ENCODE results near the gene CUX1.

The CUX1 gene

GRCh38 chr7:102184303-102184702, 366.9 kb downstream of the CUX1 start:
- ATAC-seq (ENCODE audit: low read depth) = no peak
- no peak for DNase-seq (ENCODE audit: low spot score)
- H3K9me3 ChIP-seq (ENCODE audit: severe bottlenecking) = no peaks in the 10 kb centered on the region
- TF ChIP-seq, protein P1, sequence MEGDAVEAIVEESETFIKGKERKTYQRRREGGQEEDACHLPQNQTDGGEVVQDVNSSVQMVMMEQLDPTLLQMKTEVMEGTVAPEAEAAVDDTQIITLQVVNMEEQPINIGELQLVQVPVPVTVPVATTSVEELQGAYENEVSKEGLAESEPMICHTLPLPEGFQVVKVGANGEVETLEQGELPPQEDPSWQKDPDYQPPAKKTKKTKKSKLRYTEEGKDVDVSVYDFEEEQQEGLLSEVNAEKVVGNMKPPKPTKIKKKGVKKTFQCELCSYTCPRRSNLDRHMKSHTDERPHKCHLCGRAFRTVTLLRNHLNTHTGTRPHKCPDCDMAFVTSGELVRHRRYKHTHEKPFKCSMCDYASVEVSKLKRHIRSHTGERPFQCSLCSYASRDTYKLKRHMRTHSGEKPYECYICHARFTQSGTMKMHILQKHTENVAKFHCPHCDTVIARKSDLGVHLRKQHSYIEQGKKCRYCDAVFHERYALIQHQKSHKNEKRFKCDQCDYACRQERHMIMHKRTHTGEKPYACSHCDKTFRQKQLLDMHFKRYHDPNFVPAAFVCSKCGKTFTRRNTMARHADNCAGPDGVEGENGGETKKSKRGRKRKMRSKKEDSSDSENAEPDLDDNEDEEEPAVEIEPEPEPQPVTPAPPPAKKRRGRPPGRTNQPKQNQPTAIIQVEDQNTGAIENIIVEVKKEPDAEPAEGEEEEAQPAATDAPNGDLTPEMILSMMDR (IDR thresholded peaks at IDR 0.05; ENCODE audit: poor library complexity, severe bottlenecking) = no peak
- H3K4me3 ChIP-seq (ENCODE audit: severe bottlenecking) = no peak overlapping the region
- no peaks in the 10 kb centered on the region for H3K4me1 ChIP-seq (ENCODE audit: insufficient read depth, poor library complexity, severe bottlenecking)
- H3K27me3 ChIP-seq (ENCODE audit: insufficient read depth, poor library complexity, severe bottlenecking) = no peaks in the 10 kb centered on the region
- peaks cover 8% of the 10 kb centered on the region for H3K36me3 ChIP-seq (ENCODE audit: low read depth)
- H3K27ac ChIP-seq (ENCODE audit: poor library complexity, severe bottlenecking) = no peak overlapping the region

GRCh38 chr7:102185796-102186195, 368.4 kb downstream of the CUX1 start:
- Histone ChIP-seq H3K36me3 (ENCODE audit: low read depth) (peaks cover 8% of the 10 kb centered on the region), H3K27me3 (ENCODE audit: insufficient read depth, poor library complexity, severe bottlenecking) (no peaks in the 10 kb centered on the region), H3K4me3 (ENCODE audit: severe bottlenecking) (no peak overlapping the region), H3K27ac (ENCODE audit: poor library complexity, severe bottlenecking) (no peak overlapping the region), H3K9me3 (ENCODE audit: severe bottlenecking) (no peaks in the 10 kb centered on the region), H3K4me1 (ENCODE audit: insufficient read depth, poor library complexity, severe bottlenecking) (no peaks in the 10 kb centered on the region)
- DNase-seq (ENCODE audit: low spot score) (no peak), ATAC-seq (ENCODE audit: low read depth) (no peak)
- TF ChIP-seq, protein P1 (IDR thresholded peaks at IDR 0.05; ENCODE audit: poor library complexity, severe bottlenecking) = no peak

DNA sequence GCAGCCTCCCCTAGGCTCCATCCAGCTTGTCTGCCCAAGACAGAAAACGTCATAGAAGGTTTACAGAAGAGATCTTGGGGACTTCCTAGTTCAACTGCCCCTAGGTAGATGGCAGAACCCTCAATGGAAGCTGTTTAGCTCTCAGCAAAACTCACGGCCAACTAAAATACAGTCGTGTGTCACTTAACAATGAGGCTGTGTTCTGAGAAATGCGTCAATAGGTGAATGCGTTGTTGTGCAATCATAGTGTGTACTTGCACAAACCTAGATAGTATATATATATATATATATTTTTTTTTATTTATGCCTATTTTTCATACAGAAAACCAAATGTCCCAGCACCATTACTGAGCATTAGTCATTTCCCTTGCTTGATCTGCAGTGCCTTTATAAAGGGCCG, 368.9 kb downstream of the CUX1 start:
- TF ChIP-seq, protein P1 (IDR thresholded peaks at IDR 0.05; ENCODE audit: poor library complexity, severe bottlenecking) = no peak
- Histone ChIP-seq H3K4me1 (ENCODE audit: insufficient read depth, poor library complexity, severe bottlenecking) (no peaks in the 10 kb centered on the region), H3K4me3 (ENCODE audit: severe bottlenecking) (no peak overlapping the region), H3K36me3 (ENCODE audit: low read depth) (peaks cover 4% of the 10 kb centered on the region), H3K9me3 (ENCODE audit: severe bottlenecking) (no peaks in the 10 kb centered on the region), H3K27ac (ENCODE audit: poor library complexity, severe bottlenecking) (no peak overlapping the region), H3K27me3 (ENCODE audit: insufficient read depth, poor library complexity, severe bottlenecking) (no peaks in the 10 kb centered on the region)
- ATAC-seq (ENCODE audit: low read depth) (no peak), DNase-seq (ENCODE audit: low spot score) (no peak)

- no peaks in the 10 kb centered on the region for H3K4me1 ChIP-seq (ENCODE audit: insufficient read depth, poor library complexity, severe bottlenecking)
- H3K9me3 ChIP-seq (ENCODE audit: severe bottlenecking) = no peaks in the 10 kb centered on the region
- TF ChIP-seq, protein P1 (IDR thresholded peaks at IDR 0.05; ENCODE audit: poor library complexity, severe bottlenecking) = no peak
- H3K4me3 ChIP-seq (ENCODE audit: severe bottlenecking) = no peak overlapping the region
- ATAC-seq (ENCODE audit: low read depth) (no peak), DNase-seq (ENCODE audit: low spot score) (no peak)
- peaks cover 7% of the 10 kb centered on the region for H3K36me3 ChIP-seq (ENCODE audit: low read depth)
- no peak overlapping the region for H3K27ac ChIP-seq (ENCODE audit: poor library complexity, severe bottlenecking)
- H3K27me3 ChIP-seq (ENCODE audit: insufficient read depth, poor library complexity, severe bottlenecking) = no peaks in the 10 kb centered on the region
Observed at GRCh38 chr7:102188746-102189145, 371.3 kb downstream of the CUX1 start.

DNA sequence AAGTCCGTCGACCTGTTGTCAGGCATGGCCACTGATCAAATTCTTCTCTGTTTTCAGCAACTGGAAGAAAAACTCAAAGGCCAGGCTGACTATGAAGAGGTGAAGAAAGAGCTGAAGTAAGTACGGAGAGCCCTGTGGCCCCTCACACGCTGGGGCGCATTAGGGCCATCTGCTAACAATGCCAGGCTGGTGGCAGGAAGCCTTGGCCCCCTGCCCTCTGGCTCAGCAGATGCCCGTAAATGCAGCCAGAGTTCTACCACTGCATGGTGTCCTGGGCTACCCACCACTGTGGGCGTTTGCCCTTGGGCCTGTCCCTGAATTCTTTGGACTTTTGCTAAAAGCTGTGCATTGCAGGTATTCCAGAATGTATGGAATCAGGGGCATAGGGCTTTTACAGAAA, 372.3 kb downstream of the CUX1 start:
- DNase-seq (ENCODE audit: low spot score) (no peak), ATAC-seq (ENCODE audit: low read depth) (no peak)
- TF ChIP-seq, protein P1 (IDR thresholded peaks at IDR 0.05; ENCODE audit: poor library complexity, severe bottlenecking) = no peak
- Histone ChIP-seq H3K4me1 (ENCODE audit: insufficient read depth, poor library complexity, severe bottlenecking) (no peaks in the 10 kb centered on the region), H3K9me3 (ENCODE audit: severe bottlenecking) (no peaks in the 10 kb centered on the region), H3K27me3 (ENCODE audit: insufficient read depth, poor library complexity, severe bottlenecking) (no peaks in the 10 kb centered on the region), H3K27ac (ENCODE audit: poor library complexity, severe bottlenecking) (no peak overlapping the region), H3K4me3 (ENCODE audit: severe bottlenecking) (no peak overlapping the region), H3K36me3 (ENCODE audit: low read depth) (peaks cover 8% of the 10 kb centered on the region)

All from RWPE2 (cell line).